Stimulated activated CD4-positive, alpha-beta T cell treated with anti-CD3 and anti-CD28 coated beads, Interleukin-4, amount 100 ng/mL, for 4 hours (primary cell): ENCODE data around the gene TSPYL2.
A peak's percentile ranks its signal among the peaks of the same experiment; 100 is the strongest.

Experiments
- DNase-seq, 2 experiments: peaks; one replicate each; pipeline ENCODE4 v3.0.0-alpha.2; 2020

The TSPYL2 gene

GRCh38 chrX:53081925-53082772 is at the start of gene TSPYL2:
TSS of gene TSPYL2 (plus strand) at chrX:53082367. CDS start at chrX:53082499, 132 bp downstream.
- DNase-seq, result peak; percentile 88 to 94

DNA sequence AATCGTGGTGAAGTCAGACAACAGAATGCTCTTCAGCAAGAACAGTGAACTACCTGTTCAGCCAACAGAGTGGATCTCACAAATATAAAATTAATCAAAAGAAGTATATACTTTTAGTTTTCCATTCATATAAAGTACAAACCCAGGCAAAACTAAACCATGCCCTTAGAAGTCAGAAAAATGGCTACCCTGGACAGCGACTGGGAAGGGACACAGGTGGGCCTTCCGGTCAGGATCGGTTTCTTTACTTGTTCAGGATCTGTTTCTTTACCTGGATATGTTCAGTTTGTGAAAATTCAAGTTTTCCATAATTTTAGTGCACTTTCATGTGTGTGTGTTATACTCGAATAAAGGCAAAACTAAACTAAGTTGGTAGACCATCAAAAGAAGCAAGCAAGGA is 46.0 kb upstream of the TSPYL2 start:
- no peak for DNase-seq

- no peak for DNase-seq
These were observed 42.9 kb upstream of the TSPYL2 start for GRCh38 chrX:53039236-53039635.

DNA sequence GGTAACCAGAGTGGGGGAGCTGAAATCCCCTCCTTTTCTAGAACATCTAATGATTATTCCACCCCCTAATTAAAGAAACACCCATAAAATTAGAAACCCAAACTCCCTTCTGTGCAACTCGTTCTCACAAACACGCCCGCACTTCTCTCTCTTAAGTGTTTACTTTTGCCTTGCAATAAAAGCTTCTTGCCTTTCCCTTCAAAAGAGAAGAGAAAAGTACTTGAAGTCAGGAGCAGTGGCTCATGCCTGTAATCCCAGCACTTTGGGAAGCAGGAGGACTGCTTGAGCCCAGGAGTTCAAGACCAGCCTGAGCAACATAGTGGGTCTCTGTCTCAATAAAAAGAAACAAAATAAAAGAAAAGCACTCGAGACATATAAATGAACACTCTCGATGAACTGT is 37.2 kb upstream of the TSPYL2 start:
- no peak for DNase-seq

- no peak for DNase-seq
These were observed 34.9 kb upstream of the TSPYL2 start for GRCh38 chrX:53047228-53047627.

GRCh38 chrX:53048169-53049126 is 33.7 kb upstream of the TSPYL2 start, which contains the start of gene GPR173:
TSS of gene GPR173 (plus strand) at chrX:53048789. CDS start at chrX:53076622, 27,833 bp downstream.
- DNase-seq, result no peak

- DNase-seq, result no peak
These were observed 33.0 kb upstream of the TSPYL2 start for GRCh38 chrX:53049127-53049517.

GRCh38 chrX:53050841-53051240 is 31.3 kb upstream of the TSPYL2 start:
- DNase-seq, result no peak

- no peak for DNase-seq
These were observed 26.8 kb upstream of the TSPYL2 start for GRCh38 chrX:53055244-53055849.

GRCh38 chrX:53056292-53056691 is 25.9 kb upstream of the TSPYL2 start:
- no peak for DNase-seq

GRCh38 chrX:53065104-53065503 is 17.1 kb upstream of the TSPYL2 start:
- DNase-seq, result no peak

DNA sequence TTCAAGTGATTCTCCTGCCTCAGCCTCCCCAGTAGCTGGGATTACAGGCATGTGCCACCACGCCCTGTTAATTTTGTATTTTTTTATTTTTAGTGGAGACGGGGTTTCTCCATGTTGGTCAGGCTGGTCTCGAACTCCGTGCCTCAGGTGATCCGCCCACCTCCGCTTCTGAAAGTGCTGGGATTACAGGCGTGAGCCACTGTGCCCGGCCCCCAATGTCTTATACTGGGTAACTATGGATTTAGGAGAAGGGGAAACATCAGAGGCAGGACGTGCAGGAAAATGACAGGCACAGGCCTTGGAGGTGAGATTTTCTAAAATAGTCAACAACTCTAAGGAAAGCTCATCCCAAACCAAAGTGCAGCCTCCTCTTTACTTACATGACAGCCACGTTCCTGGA is 11.1 kb upstream of the TSPYL2 start:
- DNase-seq, result no peak

GRCh38 chrX:53071604-53072417 is 10.4 kb upstream of the TSPYL2 start:
- peak; percentile 42 to 62 for DNase-seq

DNA sequence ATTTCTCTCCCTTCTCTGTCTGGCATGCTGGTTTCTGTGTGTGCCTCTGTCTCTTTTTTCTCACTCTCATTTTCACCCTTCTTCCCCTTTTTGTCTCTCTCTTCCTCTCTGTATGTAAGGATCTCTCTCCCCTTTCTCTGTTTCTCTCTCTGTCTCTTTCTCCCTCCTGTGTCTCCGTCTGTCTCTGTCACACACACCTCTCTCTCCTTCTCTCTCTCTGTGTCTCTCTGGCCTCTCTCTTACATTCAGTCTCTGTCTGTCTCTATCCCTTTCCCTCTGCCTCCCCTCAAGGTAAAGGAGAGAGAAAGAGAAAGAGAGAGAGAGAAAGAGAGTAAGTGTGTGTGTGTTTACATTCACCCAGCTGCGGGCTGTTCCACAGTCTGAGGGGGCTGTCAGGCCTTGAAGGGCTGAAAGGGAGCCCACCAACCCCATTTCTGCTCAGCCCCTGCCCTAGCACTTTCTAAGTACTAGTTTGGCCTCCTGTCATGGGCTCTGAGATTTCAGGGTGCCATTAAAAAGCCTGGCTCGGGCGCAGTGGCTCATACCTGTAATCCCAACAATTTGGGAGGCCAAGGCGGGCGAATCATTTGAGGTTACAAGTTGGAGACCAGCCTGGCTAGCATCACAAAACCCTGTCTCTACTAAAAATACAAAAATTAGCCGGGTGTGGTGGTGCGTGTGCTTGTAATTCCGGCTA is 9.6 kb upstream of the TSPYL2 start:
- DNase-seq, result no peak

- DNase-seq, result no peak
These were observed 9.0 kb upstream of the TSPYL2 start for GRCh38 chrX:53073115-53073586.

DNA sequence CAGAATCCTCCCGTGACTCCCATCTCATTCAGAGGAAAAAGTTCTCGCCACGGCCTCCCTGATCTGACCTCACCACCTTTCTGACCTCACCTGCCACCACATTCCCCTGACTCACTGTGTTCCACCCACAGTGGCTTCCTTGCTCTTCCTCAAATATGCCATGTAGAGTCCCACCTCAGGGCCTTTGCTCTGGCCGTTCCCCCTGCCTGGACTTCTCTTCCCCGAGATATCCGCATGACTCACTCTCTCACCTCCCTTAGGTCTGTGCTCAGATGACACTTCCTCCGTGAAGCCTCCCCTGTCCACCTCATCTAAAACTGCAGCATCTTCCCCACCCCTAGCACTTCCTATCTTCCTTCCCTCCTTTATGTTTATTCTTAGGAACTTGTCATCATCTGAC is 7.2 kb upstream of the TSPYL2 start:
- DNase-seq, result no peak

- DNase-seq, result no peak
These were observed 5.5 kb upstream of the TSPYL2 start for GRCh38 chrX:53076671-53077070.

DNA sequence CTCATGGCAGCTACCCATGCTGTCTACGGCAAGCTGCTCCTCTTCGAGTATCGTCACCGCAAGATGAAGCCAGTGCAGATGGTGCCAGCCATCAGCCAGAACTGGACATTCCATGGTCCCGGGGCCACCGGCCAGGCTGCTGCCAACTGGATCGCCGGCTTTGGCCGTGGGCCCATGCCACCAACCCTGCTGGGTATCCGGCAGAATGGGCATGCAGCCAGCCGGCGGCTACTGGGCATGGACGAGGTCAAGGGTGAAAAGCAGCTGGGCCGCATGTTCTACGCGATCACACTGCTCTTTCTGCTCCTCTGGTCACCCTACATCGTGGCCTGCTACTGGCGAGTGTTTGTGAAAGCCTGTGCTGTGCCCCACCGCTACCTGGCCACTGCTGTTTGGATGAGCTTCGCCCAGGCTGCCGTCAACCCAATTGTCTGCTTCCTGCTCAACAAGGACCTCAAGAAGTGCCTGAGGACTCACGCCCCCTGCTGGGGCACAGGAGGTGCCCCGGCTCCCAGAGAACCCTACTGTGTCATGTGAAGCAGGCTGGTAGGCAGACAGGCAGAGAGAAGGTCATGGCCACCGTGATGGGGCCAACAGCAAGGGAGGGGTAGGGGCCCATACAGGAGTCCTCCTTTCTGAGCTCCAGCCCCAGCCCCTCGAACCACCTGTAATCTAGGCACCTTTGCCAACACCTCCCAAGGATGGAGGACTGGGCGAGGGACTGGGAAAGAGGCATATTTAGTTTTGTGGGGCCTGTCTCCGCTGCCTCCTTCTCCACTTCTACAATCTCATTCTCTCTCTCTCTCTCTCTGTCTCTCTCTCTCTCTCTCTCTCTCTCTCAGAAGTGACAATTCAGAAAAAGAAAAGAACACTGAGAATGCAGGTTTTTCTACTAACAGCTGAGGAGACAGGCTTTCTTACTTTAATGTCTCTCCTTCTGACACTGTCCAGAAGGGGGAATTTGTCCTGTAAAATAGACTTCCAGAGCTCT is 4.7 kb upstream of the TSPYL2 start:
- DNase-seq, result no peak

DNA sequence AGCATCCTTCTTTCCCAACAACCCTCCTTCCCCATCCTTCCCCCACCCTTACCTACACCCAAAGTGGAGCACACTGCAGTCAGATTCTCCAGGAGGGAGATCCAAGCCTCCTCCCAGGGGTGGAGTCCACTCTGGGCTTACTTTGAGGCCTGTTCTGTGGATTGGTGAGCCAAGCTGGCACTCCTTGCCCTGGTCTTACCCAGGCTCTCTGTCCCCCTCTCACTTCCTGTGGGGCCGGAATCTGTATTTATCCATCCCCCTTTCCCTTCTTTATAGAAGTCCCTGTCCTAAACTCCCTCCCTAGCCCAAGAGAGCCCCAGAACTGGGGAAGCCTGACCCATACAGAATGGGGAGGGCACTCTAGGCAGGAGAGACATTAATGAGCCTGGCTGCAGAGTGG is 3.2 kb upstream of the TSPYL2 start:
- no peak for DNase-seq
